ENCODE results near the gene MBOAT2. TPM values are rescaled to one million over a fixed set of nuclear protein-coding genes. Genes with fewer than 3 reads are reported as not detected.

MBOAT2 gene
- total RNA-seq, 1 experiment from 2014 or later, result 16.8 TPM

DNA sequence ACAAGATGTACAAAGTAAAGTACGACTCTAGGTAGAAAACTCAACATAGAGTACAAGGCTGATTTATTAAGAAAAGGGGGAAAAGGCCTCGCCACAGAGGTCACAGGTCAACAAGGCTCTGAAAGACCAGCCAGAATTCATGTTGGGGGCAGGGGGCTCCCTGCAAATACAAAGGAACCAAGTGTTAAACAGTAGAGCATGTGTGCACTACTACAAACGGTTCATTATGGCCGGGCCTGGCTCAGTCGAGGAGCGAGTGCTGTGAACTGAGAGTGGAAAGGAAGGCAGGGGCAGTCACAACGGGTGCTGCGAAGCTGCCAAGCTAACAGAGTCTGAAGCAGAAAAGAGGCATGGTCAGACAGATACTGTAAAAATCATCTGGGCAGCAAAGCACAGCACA, 77.1 kb downstream of the MBOAT2 start (continued):
- TF ChIP-seq, protein P1, sequence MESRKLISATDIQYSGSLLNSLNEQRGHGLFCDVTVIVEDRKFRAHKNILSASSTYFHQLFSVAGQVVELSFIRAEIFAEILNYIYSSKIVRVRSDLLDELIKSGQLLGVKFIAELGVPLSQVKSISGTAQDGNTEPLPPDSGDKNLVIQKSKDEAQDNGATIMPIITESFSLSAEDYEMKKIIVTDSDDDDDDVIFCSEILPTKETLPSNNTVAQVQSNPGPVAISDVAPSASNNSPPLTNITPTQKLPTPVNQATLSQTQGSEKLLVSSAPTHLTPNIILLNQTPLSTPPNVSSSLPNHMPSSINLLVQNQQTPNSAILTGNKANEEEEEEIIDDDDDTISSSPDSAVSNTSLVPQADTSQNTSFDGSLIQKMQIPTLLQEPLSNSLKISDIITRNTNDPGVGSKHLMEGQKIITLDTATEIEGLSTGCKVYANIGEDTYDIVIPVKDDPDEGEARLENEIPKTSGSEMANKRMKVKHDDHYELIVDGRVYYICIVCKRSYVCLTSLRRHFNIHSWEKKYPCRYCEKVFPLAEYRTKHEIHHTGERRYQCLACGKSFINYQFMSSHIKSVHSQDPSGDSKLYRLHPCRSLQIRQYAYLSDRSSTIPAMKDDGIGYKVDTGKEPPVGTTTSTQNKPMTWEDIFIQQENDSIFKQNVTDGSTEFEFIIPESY (IDR thresholded peaks at IDR 0.05; ENCODE audit: extremely low read depth, insufficient replicate concordance, low read length), result no peak

DNA sequence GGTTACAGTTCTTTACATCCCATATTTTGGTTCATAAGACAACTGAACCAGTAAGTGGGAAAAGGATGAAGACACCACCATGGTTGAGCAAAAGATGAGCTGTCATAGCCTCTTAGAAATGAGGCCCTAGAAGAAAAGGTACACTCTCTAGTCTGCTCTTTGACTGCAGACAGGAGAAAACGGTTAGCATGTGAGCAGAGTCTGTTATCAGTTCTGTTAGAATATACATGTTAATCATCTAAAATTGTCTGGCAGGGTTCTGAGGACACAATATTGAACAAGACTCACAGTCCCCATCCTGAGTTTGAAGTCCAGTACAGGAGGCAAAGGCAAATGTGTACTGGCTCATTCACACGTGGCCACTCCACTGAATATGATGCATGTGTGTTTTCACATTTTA, 78.1 kb downstream of the MBOAT2 start:
- no peak overlapping the region for H3K4me3 ChIP-seq (replicated peaks in 1 of 2; ENCODE audit: low read depth in 1 of 2, low read length in 2 of 2)
- POLR2A ChIA-PET, result no interaction called here
- H3K36me3 ChIP-seq (ENCODE audit: control insufficient read depth in 1 of 2, insufficient read depth in 2 of 2, low read length in 2 of 2), result no peaks in the 10 kb centered on the region
- no peak for DNase-seq (ENCODE audit: low read depth, low spot score)
- CTCF ChIA-PET, result no interaction called here
- H3K27me3 ChIP-seq (ENCODE audit: insufficient read depth, low read length), result no peaks in the 10 kb centered on the region
- no peak overlapping the region for H3K4me2 ChIP-seq (ENCODE audit: low read length)
- no peaks in the 10 kb centered on the region for H4K20me1 ChIP-seq (ENCODE audit: insufficient read depth)
- H3K9me3 ChIP-seq (ENCODE audit: control insufficient read depth in 1 of 2, insufficient read depth in 1 of 2, low read depth in 1 of 2, low read length in 2 of 2), result no peaks in the 10 kb centered on the region
- no peak for TF ChIP-seq POLR2AphosphoS5 (IDR thresholded peaks at IDR 0.05; ENCODE audit: low read depth, low read length)
- TF ChIP-seq FOSL1 (IDR thresholded peaks at IDR 0.05; ENCODE audit: low read depth), result no peak
- no peak for TF ChIP-seq SP1 (IDR thresholded peaks at IDR 0.05; ENCODE audit: low read depth)
- TF ChIP-seq, protein P1 (IDR thresholded peaks at IDR 0.05; ENCODE audit: extremely low read depth, insufficient replicate concordance, low read length), result no peak
- no peak for TF ChIP-seq RAD21 (IDR thresholded peaks at IDR 0.05; ENCODE audit: low read depth)
- TF ChIP-seq CBX3 (IDR thresholded peaks at IDR 0.05; ENCODE audit: low read depth), result no peak
- no peak for TF ChIP-seq YY1 (IDR thresholded peaks at IDR 0.05; ENCODE audit: extremely low read depth, insufficient replicate concordance, low read depth, low read length)
- TF ChIP-seq ELF1 (IDR thresholded peaks at IDR 0.05; ENCODE audit: borderline replicate concordance, low read depth), result no peak
- TF ChIP-seq, protein P2, sequence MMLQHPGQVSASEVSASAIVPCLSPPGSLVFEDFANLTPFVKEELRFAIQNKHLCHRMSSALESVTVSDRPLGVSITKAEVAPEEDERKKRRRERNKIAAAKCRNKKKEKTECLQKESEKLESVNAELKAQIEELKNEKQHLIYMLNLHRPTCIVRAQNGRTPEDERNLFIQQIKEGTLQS (IDR thresholded peaks at IDR 0.05), result no peak
- TF ChIP-seq CEBPB (IDR thresholded peaks at IDR 0.05; ENCODE audit: low read depth), result no peak
- TF ChIP-seq EZH2phosphoT487 (IDR thresholded peaks at IDR 0.05; ENCODE audit: borderline replicate concordance), result no peak
- no TSS peak for BruUV-seq (replicated peaks)
- H3K9me2 ChIP-seq (ENCODE audit: insufficient read depth), result no peaks in the 10 kb centered on the region
- ATAC-seq, result no peak
- intact Hi-C loops (cut with micrococcal nuclease), result no loop called here
- H3K79me2 ChIP-seq (ENCODE audit: insufficient read depth, low read length), result no peaks in the 10 kb centered on the region
- H2AFZ ChIP-seq (ENCODE audit: low read depth, low read length, poor library complexity, severe bottlenecking), result no peak overlapping the region
- RAD21 ChIA-PET (ENCODE audit: low non-redundant PET in 1 of 2, low total read pairs in 2 of 2, uncharacterized antibody in 2 of 2, unreplicated experiment in 2 of 2), result no interaction called here
- no peak overlapping the region for H3K27ac ChIP-seq (ENCODE audit: low read depth, low read length)
- H3K9ac ChIP-seq (ENCODE audit: low read length), result no peak overlapping the region
- H3K4me1 ChIP-seq (ENCODE audit: control insufficient read depth in 1 of 2, insufficient read depth in 2 of 2, low read length in 2 of 2), result no peaks in the 10 kb centered on the region

All from HCT116 (cell line).